A549 (cell line): ENCODE measurements around the gene SEMA4D.

Experiments
- CTCF ChIP-seq: fragments of >200 bp; sonication (Bioruptor Twin); formaldehyde crosslinking; IDR thresholded peaks from 3 replicates; pipeline ENCODE4 v1.5.1; 2016
- ELK1 ChIP-seq: fragments of 150-350 bp; IDR thresholded peaks from 2 replicates; pipeline ENCODE4 v1.6.1; 2014; ENCODE audit warnings: low read depth, mild to moderate bottlenecking, low read length
- JUN ChIP-seq, 2 experiments: fragments of >200 bp; sonication (Bioruptor Twin); formaldehyde crosslinking; IDR thresholded peaks; 2 replicates in 1 of 2; 3 replicates in 1 of 2; pipeline ENCODE4 v1.6.1; 2016 to 2017
- MAX ChIP-seq: IDR thresholded peaks from 2 replicates; pipeline ENCODE4 v1.6.1; 2012
- MYC ChIP-seq: IDR thresholded peaks from 2 replicates; pipeline ENCODE4 v1.6.1; 2012; ENCODE audit warnings: mild to moderate bottlenecking, inconsistent platforms, low read length, improper control_type of control experiment, borderline replicate concordance
- NPAS2 ChIP-seq: fragments of 250-450 bp; sonication (Bioruptor Pico); IDR thresholded peaks from 2 replicates; pipeline ENCODE4 v1.8.0; 2022; ENCODE audit warnings: mild to moderate bottlenecking, moderate library complexity, borderline replicate concordance
- POLR2A ChIP-seq: IDR thresholded peaks from 2 replicates; pipeline ENCODE4 v1.6.1; 2012; ENCODE audit warnings: mild to moderate bottlenecking, low read length
- POLR2AphosphoS2 ChIP-seq: conservative IDR thresholded peaks from 2 replicates; pipeline ENCODE4 v1.6.1; 2012; ENCODE audit warnings: low read length, improper control_type of control experiment, inconsistent platforms
- RARB ChIP-seq: fragments of 250-450 bp; sonication (Bioruptor Pico); IDR thresholded peaks from 2 replicates; pipeline ENCODE4 v1.8.0; 2021; ENCODE audit warnings: mild to moderate bottlenecking, moderate library complexity
- RCOR1 ChIP-seq: fragments of 150-350 bp; IDR thresholded peaks from 2 replicates; pipeline ENCODE4 v1.6.1; 2014; ENCODE audit warnings: antibody characterized with exemption, low read length, low read depth
- REST ChIP-seq: fragments of 200-600 bp; sonication (generic); IDR thresholded peaks from 2 replicates; pipeline ENCODE4 v1.6.1; 2016; ENCODE audit warnings: antibody characterized with exemption, mild to moderate bottlenecking, moderate library complexity
- SMC3 ChIP-seq: fragments of >200 bp; sonication (Bioruptor Twin); formaldehyde crosslinking; IDR thresholded peaks from 3 replicates; pipeline ENCODE4 v1.6.1; 2018; ENCODE audit warnings: inconsistent platforms

- TF ChIP-seq SMC3 (no peak), CTCF (no peak), REST (no peak), POLR2A (no peak), MAX (no peak), POLR2AphosphoS2 (no peak), NPAS2 (no peak), MYC (no peak), ELK1 (no peak), RARB (no peak), JUN (IDR thresholded peaks at IDR 0.05) (no peak), RCOR1 (no peak)
Observed at GRCh38 chr9:89365532-89365912, 132.4 kb downstream of the SEMA4D start.
